HCT116 (cell line): ENCODE results near the gene USP10. TPM values are rescaled to one million over a fixed set of nuclear protein-coding genes. Genes with fewer than 3 reads are reported as not detected.

Source experiments
- ATAC-seq: fragments of 200-7000 bp; cut with Tn5 transposase; 2 replicates; pipeline ENCODE4 v1.9.1; 2020; ENCODE audit warnings: mild to moderate bottlenecking, moderate library complexity
- BruUV-seq: library from RNA; stranded (reverse); fragments of 400-500 nt; replicated peaks from 2 replicates; lab custom pipeline; 2021; lab: Mats Ljungman, UMichigan
- CTCF ChIA-PET: fragments of 300-600 bp; sonication (Branson Sonifier 250); formaldehyde crosslinking; loops from one replicate; lab custom pipeline; 2021; ENCODE audit warnings: antibody characterized with exemption; lab: Charles Lee
- POLR2A ChIA-PET: fragments of 300-600, 350-600 bp; sonication (Branson Sonifier 250); formaldehyde crosslinking; loops from one replicate; lab custom pipeline; 2021; ENCODE audit warnings: antibody characterized with exemption; lab: Charles Lee
- RAD21 ChIA-PET, 2 experiments: fragments of 300-600 bp; sonication (Branson Sonifier 250); formaldehyde crosslinking; loops; one replicate each; lab custom pipeline; 2023; ENCODE audit warnings: low total read pairs in 2 of 2; ENCODE audit not compliant: uncharacterized antibody in 2 of 2, unreplicated experiment in 2 of 2, low non-redundant PET in 1 of 2; lab: Charles Lee
- DNase-seq: peaks from one replicate; pipeline ENCODE4 v3.0.0-alpha.2; 2010; ENCODE audit warnings: low read depth, low spot score
- H2AFZ ChIP-seq: fragments of 200-600 bp; shearing (Covaris generic), sonication (generic); 2 replicates; pipeline ENCODE4 v1.6.1; 2017; ENCODE audit warnings: low read depth, mixed run types, mixed read lengths, antibody characterized with exemption, low read length; ENCODE audit not compliant: poor library complexity, severe bottlenecking
- H3K27ac ChIP-seq: 2 replicates; pipeline ENCODE4 v1.5.1; 2012; ENCODE audit warnings: low read depth, low read length
- H3K27me3 ChIP-seq: fragments of 200-600 bp; sonication (generic); 2 replicates; pipeline ENCODE4 v1.6.1; 2016; ENCODE audit warnings: mixed run types, low read length, mixed read lengths; ENCODE audit not compliant: insufficient read depth
- H3K36me3 ChIP-seq, 2 experiments: fragments of 200-500 bp in 1 of 2; fragments of 200-600 bp in 1 of 2; sonication (Bioruptor generic) in 1 of 2; sonication (generic) in 1 of 2; 2 replicates each; pipeline versions ENCODE4 v1.5.1 to v1.6.1; 2014 to 2016; ENCODE audit warnings: low read length in 2 of 2, inconsistent platforms in 1 of 2, mixed read lengths in 1 of 2, mixed run types in 1 of 2; ENCODE audit not compliant: insufficient read depth in 2 of 2, control insufficient read depth in 1 of 2
- H3K4me1 ChIP-seq, 2 experiments: fragments of 200-600 bp in 1 of 2; sonication (generic) in 1 of 2; 2 replicates each; pipeline versions ENCODE4 v1.5.1 to v1.6.1; 2012 to 2017; ENCODE audit warnings: low read length in 2 of 2, inconsistent platforms in 1 of 2, mild to moderate bottlenecking in 1 of 2, mixed read lengths in 1 of 2, mixed run types in 1 of 2, moderate library complexity in 1 of 2; ENCODE audit not compliant: insufficient read depth in 2 of 2, control insufficient read depth in 1 of 2
- H3K4me2 ChIP-seq: fragments of 200-600 bp; sonication (generic); 2 replicates; pipeline ENCODE4 v1.6.1; 2017; ENCODE audit warnings: mixed run types, low read length, mixed read lengths
- H3K4me3 ChIP-seq, 2 experiments: fragments of 200-600 bp in 1 of 2; sonication (generic) in 1 of 2; replicated peaks in 1 of 2; 2 replicates each; pipeline ENCODE4 v1.5.1; 2011 to 2016; ENCODE audit warnings: low read length in 2 of 2, control low read depth in 1 of 2, low read depth in 1 of 2, mild to moderate bottlenecking in 1 of 2, mixed read lengths in 1 of 2, mixed run types in 1 of 2
- H3K79me2 ChIP-seq: fragments of 200-600 bp; sonication (generic); 2 replicates; pipeline ENCODE4 v1.6.1; 2017; ENCODE audit warnings: mild to moderate bottlenecking, mixed run types, low read length, moderate library complexity, mixed read lengths; ENCODE audit not compliant: insufficient read depth
- H3K9ac ChIP-seq: fragments of 200-600 bp; sonication (generic); 2 replicates; pipeline ENCODE4 v1.6.1; 2016; ENCODE audit warnings: low read length, mixed read lengths
- H3K9me2 ChIP-seq: fragments of 200-600 bp; sonication (generic), shearing (Covaris generic); 2 replicates; pipeline ENCODE4 v1.6.1; 2017; ENCODE audit warnings: mixed run types, mild to moderate bottlenecking, moderate library complexity; ENCODE audit not compliant: insufficient read depth
- H3K9me3 ChIP-seq, 2 experiments: fragments of 200-500 bp in 1 of 2; fragments of 200-600 bp in 1 of 2; sonication (Bioruptor generic) in 1 of 2; sonication (generic) in 1 of 2; 2 replicates each; pipeline ENCODE4 v1.6.1; 2014 to 2017; ENCODE audit warnings: low read length in 2 of 2, mixed read lengths in 2 of 2, inconsistent platforms in 1 of 2, low read depth in 1 of 2, mild to moderate bottlenecking in 1 of 2, mixed run types in 1 of 2, moderate library complexity in 1 of 2; ENCODE audit not compliant: control insufficient read depth in 1 of 2, insufficient read depth in 1 of 2
- H4K20me1 ChIP-seq: fragments of 200-600 bp; sonication (generic), shearing (Covaris generic); 2 replicates; pipeline ENCODE4 v1.6.1; 2017; ENCODE audit warnings: mixed run types, mild to moderate bottlenecking, moderate library complexity; ENCODE audit not compliant: insufficient read depth
- EGR1 ChIP-seq: IDR thresholded peaks from 2 replicates; pipeline ENCODE4 v1.6.1; 2012; ENCODE audit warnings: low read depth
- ELF1 ChIP-seq: IDR thresholded peaks from 2 replicates; pipeline ENCODE4 v1.6.1; 2012; ENCODE audit warnings: low read depth, borderline replicate concordance
- POLR2A ChIP-seq: IDR thresholded peaks from 2 replicates; pipeline ENCODE4 v1.7.0; 2011; ENCODE audit warnings: borderline replicate concordance; ENCODE audit not compliant: insufficient read depth, insufficient read length; ENCODE audit errors: extremely low read depth
- SIN3A ChIP-seq: IDR thresholded peaks from 2 replicates; pipeline ENCODE4 v1.6.1; 2012; ENCODE audit warnings: low read depth
- SP1 ChIP-seq: IDR thresholded peaks from 2 replicates; pipeline ENCODE4 v1.6.1; 2012; ENCODE audit warnings: low read depth
- YY1 ChIP-seq: IDR thresholded peaks from 2 replicates; pipeline ENCODE4 v1.6.1; 2011; ENCODE audit warnings: low read length, low read depth, moderate library complexity, mild to moderate bottlenecking; ENCODE audit not compliant: insufficient replicate concordance; ENCODE audit errors: extremely low read depth
- ZFX ChIP-seq: fragments of 450-650 bp; IDR thresholded peaks from 2 replicates; pipeline ENCODE4 v1.6.1; 2017
- intact Hi-C: fragments of 100-400 bp; cut with micrococcal nuclease; formaldehyde crosslinking; loops from 2 replicates; pipeline ENCODE4 v1.10.0; 2022
- total RNA-seq: library from RNA; stranded (reverse); gene quantifications from one replicate; pipeline ENCODE4 v1.2.1, GENCODE V29; 2021; ENCODE audit not compliant: unreplicated experiment
- TF ChIP-seq, protein P1 (sequence below): IDR thresholded peaks from 2 replicates; pipeline ENCODE4 v1.6.1; 2011; ENCODE audit warnings: mild to moderate bottlenecking, low read length, moderate library complexity; ENCODE audit not compliant: insufficient replicate concordance; ENCODE audit errors: extremely low read depth
- TF ChIP-seq, protein P2 (sequence below): IDR thresholded peaks from 2 replicates; pipeline ENCODE4 v1.6.1; 2012

The USP10 gene
- total RNA-seq, 1 experiment from 2014 or later: 175 TPM

DNA sequence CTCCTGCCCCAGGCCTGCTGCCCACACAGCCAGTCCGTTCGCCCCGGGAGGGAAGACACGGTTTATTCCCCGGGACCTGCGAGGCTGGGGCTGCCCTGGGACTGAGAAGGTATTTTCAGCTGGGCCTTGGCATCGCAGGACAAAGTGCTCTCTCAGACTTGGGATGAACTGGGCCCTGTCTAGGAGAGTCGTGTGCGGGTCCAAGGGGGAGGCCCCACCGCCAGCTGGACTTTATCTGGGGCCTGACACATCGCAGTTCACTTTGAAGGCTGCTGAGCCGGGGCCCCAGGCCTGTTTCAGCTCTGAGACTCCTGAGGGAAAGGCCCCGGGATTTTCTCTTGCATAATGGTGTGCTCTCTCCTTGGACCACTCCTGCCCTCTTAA lies 126.8 kb downstream of the USP10 start:
- DNase-seq: no peak
- intact Hi-C loops: no loop called here
- BruUV-seq: no TSS peak
- RAD21 ChIA-PET: no interaction called here
- H3K27me3 ChIP-seq: no peaks in the 10 kb centered on the region
- TF ChIP-seq, protein P1, sequence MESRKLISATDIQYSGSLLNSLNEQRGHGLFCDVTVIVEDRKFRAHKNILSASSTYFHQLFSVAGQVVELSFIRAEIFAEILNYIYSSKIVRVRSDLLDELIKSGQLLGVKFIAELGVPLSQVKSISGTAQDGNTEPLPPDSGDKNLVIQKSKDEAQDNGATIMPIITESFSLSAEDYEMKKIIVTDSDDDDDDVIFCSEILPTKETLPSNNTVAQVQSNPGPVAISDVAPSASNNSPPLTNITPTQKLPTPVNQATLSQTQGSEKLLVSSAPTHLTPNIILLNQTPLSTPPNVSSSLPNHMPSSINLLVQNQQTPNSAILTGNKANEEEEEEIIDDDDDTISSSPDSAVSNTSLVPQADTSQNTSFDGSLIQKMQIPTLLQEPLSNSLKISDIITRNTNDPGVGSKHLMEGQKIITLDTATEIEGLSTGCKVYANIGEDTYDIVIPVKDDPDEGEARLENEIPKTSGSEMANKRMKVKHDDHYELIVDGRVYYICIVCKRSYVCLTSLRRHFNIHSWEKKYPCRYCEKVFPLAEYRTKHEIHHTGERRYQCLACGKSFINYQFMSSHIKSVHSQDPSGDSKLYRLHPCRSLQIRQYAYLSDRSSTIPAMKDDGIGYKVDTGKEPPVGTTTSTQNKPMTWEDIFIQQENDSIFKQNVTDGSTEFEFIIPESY: no peak
- no peak for TF ChIP-seq ZFX
- TF ChIP-seq SP1: no peak
- TF ChIP-seq POLR2A: no peak
- TF ChIP-seq, protein P2, sequence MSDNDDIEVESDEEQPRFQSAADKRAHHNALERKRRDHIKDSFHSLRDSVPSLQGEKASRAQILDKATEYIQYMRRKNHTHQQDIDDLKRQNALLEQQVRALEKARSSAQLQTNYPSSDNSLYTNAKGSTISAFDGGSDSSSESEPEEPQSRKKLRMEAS: no peak
- no peak for TF ChIP-seq YY1
- no peak for TF ChIP-seq ELF1
- no peak for TF ChIP-seq EGR1
- no peak for TF ChIP-seq SIN3A
- TF ChIP-seq, all 23 proteins: peak for 0
- no peaks in the 10 kb centered on the region for H3K9me2 ChIP-seq
- H3K9me3 ChIP-seq: no peaks in the 10 kb centered on the region
- no peak overlapping the region for H2AFZ ChIP-seq
- ChIA-PET CTCF (no interaction called here), POLR2A (no interaction called here)
- no peaks in the 10 kb centered on the region for H3K36me3 ChIP-seq
- no peaks in the 10 kb centered on the region for H4K20me1 ChIP-seq
- H3K4me1 ChIP-seq: peaks cover 0 to 6% of the 10 kb centered on the region in 2 experiments; a peak in 1 of 4 replicates
- no peak overlapping the region for H3K9ac ChIP-seq
- no peak overlapping the region for H3K27ac ChIP-seq
- H3K4me2 ChIP-seq: no peak overlapping the region
- no peak for ATAC-seq
- H3K79me2 ChIP-seq: no peaks in the 10 kb centered on the region
- no peak overlapping the region for H3K4me3 ChIP-seq
